SK-N-DZ (cell line): ENCODE results near the gene CACNA1B. TPM values are rescaled to one million over a fixed set of nuclear protein-coding genes. Genes with fewer than 3 reads are reported as not detected.
"Not testable (repeated sequence)": the region's sequence is repeated elsewhere in the genome, so short reads cannot be mapped to it uniquely, and the experiment has no call there.

ENCODE experiments used
- DNase-seq: peaks from one replicate; pipeline ENCODE4 v3.0.0-alpha.2; 2015; ENCODE audit warnings: low spot score
- polyA plus RNA-seq, 2 experiments: library from polyadenylated mRNA; depleted of rRNA; stranded (reverse); fragments of >200 nt; gene quantifications; 2 replicates each; pipeline ENCODE4 v1.2.3, GENCODE V29; 2014

Gene CACNA1B
- polyA plus RNA-seq (2014; cell fraction: cytosol; rRNA removed): 10.3 and 13.9 TPM in 2 replicates
- polyA plus RNA-seq (2014; cell fraction: nucleus; rRNA removed): 27.7 and 38.8 TPM in 2 replicates

GRCh38 chr9:137877506-137878122, at the start of gene CACNA1B:
CACNA1B (plus strand) TSS chr9:137877782; CDS start chr9:137877934, 152 bp downstream.
- not testable (repeated sequence) for DNase-seq

GRCh38 chr9:137827908-137828526, 49.6 kb upstream of the CACNA1B start:
- DNase-seq: no peak

GRCh38 chr9:137828527-137829259, 48.9 kb upstream of the CACNA1B start:
- DNase-seq: no peak

GRCh38 chr9:137829260-137829996, 48.2 kb upstream of the CACNA1B start:
- DNase-seq: no peak

- DNase-seq: no peak
Measured at GRCh38 chr9:137832191-137832700, 45.3 kb upstream of the CACNA1B start.

- no peak for DNase-seq
Measured at GRCh38 chr9:137832830-137833590, 44.6 kb upstream of the CACNA1B start.

- no peak for DNase-seq
Measured at GRCh38 chr9:137833721-137834613, 43.6 kb upstream of the CACNA1B start.

- no peak for DNase-seq
Measured at GRCh38 chr9:137834846-137835546, 42.6 kb upstream of the CACNA1B start.

- no peak for DNase-seq
Measured at GRCh38 chr9:137836151-137836830, 41.3 kb upstream of the CACNA1B start.

GRCh38 chr9:137836831-137837241, 40.7 kb upstream of the CACNA1B start:
- DNase-seq: peak; percentile 62

GRCh38 chr9:137837345-137838278, 40.0 kb upstream of the CACNA1B start:
- no peak for DNase-seq

- DNase-seq: no peak
Measured at GRCh38 chr9:137838576-137838975, 39.0 kb upstream of the CACNA1B start.

- no peak for DNase-seq
Measured at GRCh38 chr9:137843355-137843754, 34.2 kb upstream of the CACNA1B start.

- DNase-seq: peak; percentile 56
Measured at GRCh38 chr9:137851516-137852267, 25.9 kb upstream of the CACNA1B start.

- DNase-seq: no peak
Measured at GRCh38 chr9:137853392-137853995, 24.1 kb upstream of the CACNA1B start.

- no peak for DNase-seq
Measured at GRCh38 chr9:137860361-137860760, 17.2 kb upstream of the CACNA1B start.
